PC-9 (cell line): ENCODE measurements around the gene ZNF784. TPM values are rescaled to one million over a fixed set of nuclear protein-coding genes. Genes with fewer than 3 reads are reported as not detected.

ENCODE experiments used
- BruUV-seq: library from RNA; stranded (reverse); fragments of 400-500 nt; replicated peaks from 2 replicates; lab custom pipeline; 2021; lab: Mats Ljungman, UMichigan
- CTCF ChIA-PET: fragments of 300-600 bp; sonication (Branson Sonifier 250); formaldehyde crosslinking; loops from one replicate; lab custom pipeline; 2022; ENCODE audit warnings: antibody characterized with exemption; lab: Charles Lee
- POLR2A ChIA-PET: fragments of 300-600 bp; sonication (Branson Sonifier 250); formaldehyde crosslinking; loops from one replicate; lab custom pipeline; 2022; ENCODE audit warnings: antibody characterized with exemption; ENCODE audit not compliant: unreplicated experiment; lab: Charles Lee
- DNase-seq, 2 experiments: peaks; one replicate each; pipeline versions ENCODE4 v3.0.0 to v3.0.0-alpha.2; 2015 to 2022; ENCODE audit warnings: mixed read lengths in 1 of 2
- H2AFZ ChIP-seq: fragments of 200-600 bp; sonication (generic); 2 replicates; pipeline ENCODE4 v1.8.1; 2017; ENCODE audit warnings: antibody characterized with exemption
- H3F3A ChIP-seq: fragments of 200-600 bp; sonication (generic); 2 replicates; pipeline ENCODE4 v1.8.1; 2017; ENCODE audit warnings: antibody characterized with exemption, mild to moderate bottlenecking, low read depth; ENCODE audit not compliant: insufficient read depth
- H3K27ac ChIP-seq: fragments of 200-600 bp; sonication (generic); 2 replicates; pipeline ENCODE4 v1.6.1; 2016; ENCODE audit warnings: mixed run types
- H3K27me3 ChIP-seq: fragments of 200-600 bp; sonication (generic); 2 replicates; pipeline ENCODE4 v1.6.1; 2016; ENCODE audit warnings: low read depth, mixed run types; ENCODE audit not compliant: insufficient read depth
- H3K36me3 ChIP-seq: fragments of 200-600 bp; sonication (generic); 2 replicates; pipeline ENCODE4 v1.6.1; 2016; ENCODE audit warnings: low read depth, mixed run types
- H3K4me1 ChIP-seq: fragments of 200-600 bp; sonication (generic); replicated peaks from 2 replicates; pipeline ENCODE4 v1.6.1; 2016; ENCODE audit warnings: mixed run types; ENCODE audit not compliant: insufficient read depth
- H3K4me2 ChIP-seq: fragments of 200-600 bp; sonication (generic); 2 replicates; pipeline ENCODE4 v1.6.1; 2017; ENCODE audit warnings: mixed run types
- H3K4me3 ChIP-seq: fragments of 200-600 bp; sonication (generic); 2 replicates; pipeline ENCODE4 v1.6.1; 2016; ENCODE audit warnings: mixed run types
- H3K79me2 ChIP-seq: fragments of 200-600 bp; sonication (generic); 2 replicates; pipeline ENCODE4 v1.6.1; 2017; ENCODE audit warnings: low read depth, mixed run types
- H3K9me2 ChIP-seq: fragments of 200-600 bp; sonication (generic); 2 replicates; pipeline ENCODE4 v1.8.1; 2017; ENCODE audit warnings: mild to moderate bottlenecking; ENCODE audit not compliant: insufficient read depth
- H3K9me3 ChIP-seq: fragments of 200-600 bp; sonication (generic); 2 replicates; pipeline ENCODE4 v1.8.1; 2016; ENCODE audit warnings: low read depth; ENCODE audit not compliant: insufficient read depth
- H4K20me1 ChIP-seq: fragments of 200-600 bp; sonication (generic); 2 replicates; pipeline ENCODE4 v1.8.1; 2017; ENCODE audit not compliant: insufficient read depth
- EZH2 ChIP-seq: fragments of 200-600 bp; sonication (generic); IDR thresholded peaks from 2 replicates; pipeline ENCODE4 v1.8.0; 2017; ENCODE audit warnings: antibody characterized with exemption, low read depth
- intact Hi-C: fragments of 100-400 bp; cut with micrococcal nuclease; formaldehyde crosslinking; loops from one replicate; pipeline ENCODE4 v1.10.0; 2022; ENCODE audit not compliant: unreplicated experiment
- total RNA-seq: library from RNA; stranded (reverse); gene quantifications from 2 replicates; pipeline ENCODE4 v1.2.3, GENCODE V29; 2021
- TF ChIP-seq, protein P1 (sequence below): fragments of 200-600 bp; sonication (generic); conservative IDR thresholded peaks from 2 replicates; pipeline ENCODE4 v1.6.1; 2017; ENCODE audit warnings: mixed run types, antibody characterized with exemption, mild to moderate bottlenecking, moderate library complexity

The ZNF784 gene
- total RNA-seq, 1 experiment from 2014 or later, result 5.4 TPM

DNA sequence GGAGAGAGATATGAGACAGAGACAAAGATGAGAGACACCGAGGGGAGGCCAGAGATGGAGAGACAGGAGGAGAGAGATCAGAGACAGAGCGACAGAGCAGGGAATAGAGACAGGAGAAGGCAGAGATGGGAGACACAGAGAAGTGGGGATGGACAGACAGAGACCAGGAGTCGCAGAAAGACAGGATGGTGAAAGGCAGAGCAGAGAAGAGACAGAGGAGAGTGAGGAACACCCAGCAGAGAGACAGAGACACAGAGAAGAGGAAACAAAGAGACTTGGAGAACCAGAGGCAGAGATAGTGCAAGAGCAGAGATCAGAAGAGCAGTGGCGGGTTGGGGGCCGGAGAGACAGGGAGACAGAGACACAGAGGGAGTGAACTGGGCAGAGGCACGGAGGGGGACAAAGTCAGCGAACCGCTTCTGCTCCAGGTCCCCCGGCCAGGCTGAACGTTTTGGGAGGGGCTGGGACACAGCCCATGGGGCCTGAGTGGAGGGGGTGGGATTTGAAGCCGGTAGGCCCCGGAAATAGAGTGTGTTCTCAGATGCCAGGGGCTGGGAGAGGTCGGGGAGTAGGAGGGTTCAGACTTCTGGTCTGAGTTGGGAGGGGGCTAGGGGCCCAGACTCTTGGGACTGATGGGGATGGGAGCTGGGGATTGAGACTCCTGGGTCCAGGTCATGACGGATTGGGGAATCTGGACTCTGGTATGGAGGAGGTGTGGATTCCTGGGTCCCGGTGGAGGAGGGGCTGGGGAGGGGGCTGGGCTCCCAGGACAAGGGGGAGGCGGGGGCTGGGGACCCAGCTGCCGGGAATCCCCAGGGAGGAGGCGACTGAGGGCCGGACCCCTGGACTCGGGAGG, 44.4 kb downstream of the ZNF784 start:
- Histone ChIP-seq H2AFZ (peak overlapping the region; percentile 87), H3F3A (peaks cover 41% of the 10 kb centered on the region; the same call in 1 of the 2 replicates), H3K4me1 (0 out of 2 replicates have a peak, but pooled peaks cover 3% of the 10 kb centered on the region), H3K27me3 (0 out of 2 replicates have a peak, but pooled peaks cover 2% of the 10 kb centered on the region), H3K9me3 (no peaks in the 10 kb centered on the region), H4K20me1 (peaks cover 7% of the 10 kb centered on the region; the same call in 1 of the 2 replicates), H3K27ac (peak overlapping the region; percentile 62), H3K79me2 (peaks cover 18% of the 10 kb centered on the region), H3K4me2 (peak overlapping the region; percentile 91), H3K36me3 (peaks cover 9% of the 10 kb centered on the region; the same call in 1 of the 2 replicates), H3K9me2 (no peaks in the 10 kb centered on the region), H3K4me3 (peak overlapping the region; percentile 98)
- POLR2A ChIA-PET, result interaction anchor here (0.6 to 1.6 kb wide), 4 partner anchors 19 to 50 kb away, joined by 5 to 6 read pairs (median 6); partner anchors contain the start of gene FIZ1
- no peak for TF ChIP-seq EZH2
- TF ChIP-seq, protein P1, sequence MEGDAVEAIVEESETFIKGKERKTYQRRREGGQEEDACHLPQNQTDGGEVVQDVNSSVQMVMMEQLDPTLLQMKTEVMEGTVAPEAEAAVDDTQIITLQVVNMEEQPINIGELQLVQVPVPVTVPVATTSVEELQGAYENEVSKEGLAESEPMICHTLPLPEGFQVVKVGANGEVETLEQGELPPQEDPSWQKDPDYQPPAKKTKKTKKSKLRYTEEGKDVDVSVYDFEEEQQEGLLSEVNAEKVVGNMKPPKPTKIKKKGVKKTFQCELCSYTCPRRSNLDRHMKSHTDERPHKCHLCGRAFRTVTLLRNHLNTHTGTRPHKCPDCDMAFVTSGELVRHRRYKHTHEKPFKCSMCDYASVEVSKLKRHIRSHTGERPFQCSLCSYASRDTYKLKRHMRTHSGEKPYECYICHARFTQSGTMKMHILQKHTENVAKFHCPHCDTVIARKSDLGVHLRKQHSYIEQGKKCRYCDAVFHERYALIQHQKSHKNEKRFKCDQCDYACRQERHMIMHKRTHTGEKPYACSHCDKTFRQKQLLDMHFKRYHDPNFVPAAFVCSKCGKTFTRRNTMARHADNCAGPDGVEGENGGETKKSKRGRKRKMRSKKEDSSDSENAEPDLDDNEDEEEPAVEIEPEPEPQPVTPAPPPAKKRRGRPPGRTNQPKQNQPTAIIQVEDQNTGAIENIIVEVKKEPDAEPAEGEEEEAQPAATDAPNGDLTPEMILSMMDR, result no peak
- CTCF ChIA-PET, result no interaction called here
- peak in 1 of 2 experiments; percentile 46 for DNase-seq
- intact Hi-C loops, result loop anchor here (1.0 kb wide), 1 partner anchor 34 kb away; no protein-coding TSS in a partner anchor
- BruUV-seq, result no TSS peak

DNA sequence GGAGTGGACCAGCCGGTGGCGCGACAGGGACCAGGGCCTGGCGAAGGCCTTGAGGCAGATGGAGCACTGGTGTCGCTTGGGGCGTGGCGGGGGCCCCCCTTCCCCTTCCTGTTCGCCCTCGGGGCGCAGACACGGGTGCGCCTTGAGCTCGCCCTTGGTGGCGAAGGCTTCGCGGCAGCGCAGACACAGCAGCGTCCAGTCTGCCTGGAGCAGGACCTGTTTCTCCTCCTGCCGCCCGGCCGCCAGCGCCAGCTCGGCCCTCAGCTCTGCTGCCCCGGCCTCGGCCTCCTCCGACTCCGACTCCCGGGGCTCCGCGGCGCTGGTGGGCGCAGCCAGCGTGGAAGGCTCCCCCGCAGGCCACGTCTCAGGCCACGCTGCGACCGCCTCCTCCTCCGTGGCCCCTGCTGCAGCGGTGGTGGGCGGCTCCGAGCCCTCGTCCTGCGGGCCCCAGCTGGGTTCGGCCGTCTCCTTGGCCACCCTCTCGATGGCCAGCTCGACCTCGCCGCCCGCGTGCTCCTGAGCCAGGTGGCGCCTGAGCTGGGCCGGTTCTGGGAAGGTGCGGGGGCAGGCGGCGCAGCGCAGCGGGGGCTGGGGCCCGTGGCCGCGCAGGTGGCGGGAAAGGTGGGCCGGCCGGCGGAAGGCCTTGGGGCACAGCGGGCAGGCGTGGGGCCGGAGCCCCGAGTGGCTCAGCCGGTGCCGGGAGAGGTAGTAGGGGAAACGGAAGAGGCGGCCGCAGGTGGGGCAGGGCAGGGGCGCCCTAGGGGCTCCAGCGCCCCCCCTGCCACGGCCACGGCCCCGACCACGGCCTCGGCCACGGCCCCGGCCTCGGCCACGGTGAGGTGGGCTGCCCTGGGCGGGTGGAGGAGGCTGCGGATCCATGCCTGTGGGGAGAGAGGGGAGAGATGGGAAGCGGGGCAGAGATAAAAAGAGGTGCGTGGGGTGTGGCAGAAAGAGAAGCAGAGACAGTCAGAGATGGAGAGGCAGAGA, 45.3 kb downstream of the ZNF784 start:
- 0 out of 2 replicates have a peak, but pooled peaks cover 3% of the 10 kb centered on the region for H3K4me1 ChIP-seq
- peaks cover 42% of the 10 kb centered on the region; the same call in 1 of the 2 replicates for H3F3A ChIP-seq
- no peaks in the 10 kb centered on the region for H3K9me3 ChIP-seq
- intact Hi-C loops, result no loop called here
- H2AFZ ChIP-seq, result no peak overlapping the region
- H3K4me3 ChIP-seq, result peak overlapping the region; percentile 98
- H3K27me3 ChIP-seq, result no peaks in the 10 kb centered on the region
- H3K27ac ChIP-seq, result no peak overlapping the region
- H3K4me2 ChIP-seq, result peak overlapping the region; percentile 91
- ChIA-PET CTCF (no interaction called here), POLR2A (no interaction called here)
- H3K79me2 ChIP-seq, result peaks cover 18% of the 10 kb centered on the region
- TF ChIP-seq EZH2, result no peak
- TF ChIP-seq, protein P1, result no peak
- H4K20me1 ChIP-seq, result peaks cover 7% of the 10 kb centered on the region; the same call in 1 of the 2 replicates
- no peak for DNase-seq
- TSS peak; percentile 27 for BruUV-seq
- H3K36me3 ChIP-seq, result peaks cover 9% of the 10 kb centered on the region; the same call in 1 of the 2 replicates
- no peaks in the 10 kb centered on the region for H3K9me2 ChIP-seq
